Left renal pelvis (tissue), 4 donors: Measurements from ENCODE around the gene CMTM2. TPM values are rescaled to one million over a fixed set of nuclear protein-coding genes. Genes with fewer than 3 reads are reported as not detected.
"Not testable (repeated sequence)": the region's sequence is repeated elsewhere in the genome, so short reads cannot be mapped to it uniquely, and the experiment has no call there.

ENCODE experiments used
- DNase-seq, 4 donors: peaks; one replicate each; pipeline ENCODE4 v3.0.0-alpha.2; 2013; ENCODE audit warnings: low read depth in 4 of 4, low spot score in 3 of 4
- polyA plus RNA-seq, 4 donors: library from polyadenylated mRNA; unstranded; fragments of 120-200 nt; gene quantifications; one replicate each; pipeline ENCODE4 v1.2.1, GENCODE V29; 2013; ENCODE audit not compliant: insufficient read length in 4 of 4

Gene CMTM2
- polyA plus RNA-seq, 4 donors, result 0.42 to 1.0 (median 0.68) TPM

DNA sequence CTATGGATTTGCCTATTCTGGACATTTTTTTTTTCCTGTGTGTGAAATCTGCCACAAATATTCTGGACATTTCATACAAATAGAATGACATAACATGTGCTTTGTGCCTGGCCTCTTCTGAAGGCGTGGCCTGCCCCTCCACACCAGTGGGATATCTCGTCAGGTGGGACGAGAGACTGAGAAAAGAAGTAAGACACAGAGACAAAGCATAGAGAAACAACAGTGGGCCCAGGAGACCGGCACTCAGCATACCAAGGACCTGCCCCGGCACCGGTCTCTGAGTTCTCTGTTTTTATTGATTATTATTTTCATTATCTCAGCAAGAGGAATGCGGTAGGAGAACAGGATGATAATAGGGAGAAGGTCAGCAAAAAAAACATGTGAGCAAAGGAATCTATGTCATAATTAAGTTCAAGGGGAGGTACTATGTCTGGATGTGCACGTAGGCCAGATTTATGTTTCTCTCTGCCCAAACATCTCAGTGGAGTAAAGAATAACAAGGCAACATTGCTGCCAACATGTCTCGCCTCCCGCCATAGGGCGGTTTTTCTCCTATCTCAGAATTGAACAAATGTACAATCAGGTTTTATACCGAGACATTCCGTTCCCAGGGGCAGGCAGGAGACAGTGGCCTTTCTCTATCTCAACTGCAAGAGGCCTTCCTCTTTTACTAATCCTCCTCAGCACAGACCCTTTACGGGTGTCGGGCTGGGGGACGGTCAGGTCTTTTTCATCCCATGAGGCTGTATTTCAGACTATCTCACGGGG lies 48.5 kb downstream of the CMTM2 start:
- DNase-seq, result not testable (repeated sequence)

DNA sequence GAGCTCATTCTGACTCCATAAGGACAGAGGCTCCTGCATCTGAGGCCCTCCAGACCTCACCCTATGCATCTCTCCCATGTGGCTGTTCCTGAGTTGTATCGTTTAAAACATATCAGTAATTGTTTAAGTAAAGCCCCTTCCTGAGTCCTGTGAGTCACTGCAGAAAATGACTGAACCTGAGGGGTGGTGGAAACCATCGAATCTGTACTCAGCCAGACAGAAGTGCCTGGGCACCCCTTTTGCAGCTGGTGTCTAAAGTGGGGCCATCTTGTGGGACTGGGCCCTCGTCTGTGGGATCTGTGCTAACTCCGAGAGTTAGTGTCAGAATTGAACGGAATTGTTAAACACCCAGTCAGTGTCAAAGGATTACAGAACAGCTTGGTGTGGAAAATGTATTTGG lies 50.6 kb downstream of the CMTM2 start:
- no peak for DNase-seq

DNA sequence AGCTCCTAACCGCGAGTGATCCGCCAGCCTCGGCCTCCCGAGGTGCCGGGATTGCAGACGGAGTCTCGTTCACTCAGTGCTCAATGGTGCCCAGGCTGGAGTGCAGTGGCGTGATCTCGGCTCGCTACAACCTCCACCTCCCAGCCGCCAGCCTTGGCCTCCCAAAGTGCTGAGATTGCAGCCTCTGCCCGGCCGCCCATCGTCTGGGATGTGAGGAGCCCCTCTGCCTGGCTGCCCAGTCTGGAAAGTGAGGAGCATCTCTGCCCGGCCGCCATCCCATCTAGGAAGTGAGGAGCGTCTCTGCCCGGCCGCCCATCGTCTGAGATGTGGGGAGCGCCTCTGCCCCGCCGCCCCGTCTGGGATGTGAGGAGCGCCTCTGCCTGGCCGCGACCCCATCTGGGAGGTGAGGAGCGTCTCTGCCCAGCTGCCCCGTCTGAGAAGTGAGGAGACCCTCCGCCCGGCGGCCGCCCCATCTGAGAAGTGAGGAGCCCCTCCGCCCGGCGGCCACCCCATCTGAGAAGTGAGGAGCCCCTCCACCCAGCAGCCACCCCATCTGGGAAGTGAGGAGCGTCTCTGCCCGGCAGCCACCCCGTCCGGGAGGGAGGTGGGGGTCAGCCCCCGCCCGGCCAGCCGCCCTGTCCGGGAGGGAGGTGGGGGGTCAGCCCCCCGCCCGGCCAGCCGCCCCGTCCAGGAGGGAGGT lies 51.4 kb downstream of the CMTM2 start:
- not testable (repeated sequence) for DNase-seq

DNA sequence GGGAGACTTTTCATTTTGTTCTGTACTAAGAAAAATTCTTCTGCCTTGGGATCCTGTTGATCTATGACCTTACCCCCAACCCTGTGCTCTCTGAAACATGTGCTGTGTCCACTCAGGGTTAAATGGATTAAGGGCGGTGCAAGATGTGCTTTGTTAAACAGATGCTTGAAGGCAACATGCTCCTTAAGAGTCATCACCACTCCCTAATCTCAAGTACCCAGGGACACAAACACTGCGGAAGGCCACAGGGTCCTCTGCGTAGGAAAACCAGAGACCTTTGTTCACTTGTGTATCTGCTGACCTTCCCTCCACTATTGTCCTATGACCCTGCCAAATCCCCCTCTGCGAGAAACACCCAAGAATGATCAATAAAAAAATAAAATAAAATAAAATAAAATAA lies 52.3 kb downstream of the CMTM2 start:
- DNase-seq, result not testable (repeated sequence)

DNA sequence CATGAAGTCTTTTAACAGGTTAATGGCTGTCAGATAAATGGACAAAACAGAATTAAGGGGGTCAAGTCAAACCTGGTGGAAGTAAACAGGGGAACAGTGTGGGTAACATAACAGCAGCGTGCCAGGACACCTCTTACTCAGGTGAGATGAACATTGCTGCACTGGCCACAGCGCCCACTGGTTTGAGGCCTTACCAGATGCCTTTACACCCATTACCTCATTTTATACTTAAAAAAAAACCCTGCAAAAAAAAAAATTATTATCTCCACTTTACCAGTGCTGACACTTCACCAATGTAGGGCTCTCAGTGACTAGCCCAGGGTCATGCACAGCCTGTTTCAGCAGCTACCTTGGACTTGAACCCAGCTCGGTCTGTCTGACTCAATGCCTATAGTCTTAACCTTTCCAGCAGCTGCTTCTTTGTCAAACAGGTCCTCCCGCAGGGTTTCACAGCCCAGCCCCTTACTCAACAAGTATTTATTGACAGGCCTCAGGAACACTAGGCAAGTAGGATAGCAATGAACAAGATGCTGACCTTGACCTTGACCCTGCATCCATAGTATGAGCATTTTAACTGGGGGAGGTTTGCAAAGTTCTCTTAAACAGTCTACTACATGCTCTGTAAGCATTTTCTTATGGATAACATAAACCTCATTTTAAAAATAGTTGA lies 55.4 kb downstream of the CMTM2 start:
- DNase-seq, result no peak

GRCh38 chr16:66635406-66635805 lies 56.1 kb downstream of the CMTM2 start:
- no peak for DNase-seq

DNA sequence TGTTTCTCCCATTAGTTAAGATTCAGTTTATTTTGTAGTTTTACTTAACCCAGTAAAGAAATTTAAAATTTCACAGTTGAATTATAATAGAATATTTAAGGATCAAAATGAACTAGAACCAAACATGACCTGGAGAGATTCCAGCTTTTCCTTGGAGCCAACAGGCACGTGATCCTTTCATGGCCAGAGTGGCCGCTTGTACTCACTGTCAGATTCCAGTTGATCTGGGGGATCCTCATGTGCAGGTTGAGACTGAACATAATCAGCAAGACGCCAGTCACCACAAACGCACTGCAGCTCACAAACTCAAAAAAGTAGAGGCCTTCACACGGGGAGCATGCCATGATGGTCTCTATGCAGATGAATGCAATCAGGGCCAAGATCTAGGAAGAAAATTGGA lies 56.9 kb downstream of the CMTM2 start:
- no peak for DNase-seq

GRCh38 chr16:66637806-66638205 lies 58.5 kb downstream of the CMTM2 start:
- no peak for DNase-seq

Other genes starting within 250 kb of the CMTM2 start
- 10 to 100 TPM; 49.6 to 65.2 (median 60.1) TPM for gene CDH5, start 212.8 kb upstream of the CMTM2 start, polyA plus RNA-seq
- 1 to 10 TPM in 3 of 4 donors, under 1 TPM in 1; 0.66 to 2.9 (median 1.5) TPM for gene BEAN1, start 152.2 kb upstream of the CMTM2 start, polyA plus RNA-seq
- 10 to 100 TPM; 31.7 to 44.6 (median 35.2) TPM for gene TK2, start 29.3 kb upstream of the CMTM2 start, polyA plus RNA-seq
- gene CKLF, start 26.9 kb upstream of the CMTM2 start, polyA plus RNA-seq, result 10 to 100 TPM; 34.0 to 44.3 (median 39.7) TPM
- gene CMTM1, start 13.0 kb upstream of the CMTM2 start, polyA plus RNA-seq, result 1 to 10 TPM; 5.2 to 9.8 (median 6.7) TPM
- 10 to 100 TPM; 61.2 to 84.7 (median 70.0) TPM for gene CMTM3, start 25.2 kb downstream of the CMTM2 start, polyA plus RNA-seq
- gene CMTM4, start 117.3 kb downstream of the CMTM2 start, polyA plus RNA-seq, result 10 to 100 TPM; 21.0 to 67.0 (median 62.7) TPM
- 100 to 1,000 TPM; 109 to 161 (median 128) TPM for gene DYNC1LI2, start 172.1 kb downstream of the CMTM2 start, polyA plus RNA-seq
- not detected for gene TERB1, start 222.1 kb downstream of the CMTM2 start, polyA plus RNA-seq